IPS DF 19.7 (cell line): ENCODE data around the gene NPM3.

Source experiments
- DNase-seq: peaks from one replicate; pipeline ENCODE4 v3.0.0-alpha.2; 2013; ENCODE audit warnings: low read depth, low spot score

Gene NPM3

GRCh38 chr10:101782811-101783735 lies at the start of gene NPM3:
Gene NPM3 (minus strand): TSS chr10:101783446. CDS start chr10:101783390, 56 bp downstream.
- no peak for DNase-seq

GRCh38 chr10:101832325-101832771 lies 49.1 kb upstream of the NPM3 start:
- DNase-seq: no peak

- DNase-seq: no peak
These were observed 48.0 kb upstream of the NPM3 start for GRCh38 chr10:101831169-101831811.

GRCh38 chr10:101830322-101831168 lies 47.3 kb upstream of the NPM3 start:
- DNase-seq: no peak

- no peak for DNase-seq
These were observed 46.5 kb upstream of the NPM3 start for GRCh38 chr10:101829561-101830315.

- DNase-seq: no peak
These were observed 45.7 kb upstream of the NPM3 start for GRCh38 chr10:101828766-101829551.

- DNase-seq: no peak
These were observed 44.8 kb upstream of the NPM3 start for GRCh38 chr10:101827919-101828600.

GRCh38 chr10:101826852-101827434 lies 43.7 kb upstream of the NPM3 start:
- no peak for DNase-seq

- DNase-seq: no peak
These were observed 41.5 kb upstream of the NPM3 start for GRCh38 chr10:101824736-101825135.

GRCh38 chr10:101818872-101819633 lies 35.8 kb upstream of the NPM3 start:
- no peak for DNase-seq

GRCh38 chr10:101818119-101818871 lies 35.0 kb upstream of the NPM3 start, which contains the start of gene OGA:
Gene OGA (minus strand): TSS chr10:101818444. CDS start chr10:101818022, 422 bp downstream.
- DNase-seq: peak; percentile 99

- DNase-seq: no peak
These were observed 34.3 kb upstream of the NPM3 start for GRCh38 chr10:101817337-101818118.

- DNase-seq: no peak
These were observed 33.7 kb upstream of the NPM3 start for GRCh38 chr10:101816913-101817336.

- DNase-seq: no peak
These were observed 33.1 kb upstream of the NPM3 start for GRCh38 chr10:101816376-101816775.

GRCh38 chr10:101814466-101815071 lies 31.3 kb upstream of the NPM3 start:
- DNase-seq: no peak

- DNase-seq: no peak
These were observed 29.4 kb upstream of the NPM3 start for GRCh38 chr10:101812606-101813005.
